ENCODE measurements around the gene FNDC3B. TPM values are rescaled to one million over a fixed set of nuclear protein-coding genes. Genes with fewer than 3 reads are reported as not detected.

Gene FNDC3B
- total RNA-seq, 1 experiment from 2014 or later: 48.6 TPM

DNA sequence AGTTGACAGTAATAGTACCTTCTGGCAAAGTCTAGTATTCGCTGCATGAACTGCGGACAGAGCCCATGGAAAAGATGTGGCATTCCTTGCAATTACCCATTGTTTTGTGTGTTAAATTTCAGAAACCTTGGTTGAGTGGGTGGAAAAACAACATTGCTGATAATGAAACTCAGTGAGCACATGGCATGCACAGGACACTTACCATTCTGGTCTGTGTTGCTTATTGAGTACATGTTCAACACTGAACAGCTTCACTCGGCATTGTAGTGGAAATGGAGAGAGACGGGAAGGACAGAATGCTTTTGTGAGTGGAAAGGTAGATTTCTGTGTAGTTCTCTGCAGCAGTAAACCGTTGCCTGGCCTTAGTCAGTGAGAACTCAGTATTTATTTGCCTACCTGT lies 165.3 kb downstream of the FNDC3B start:
- ATAC-seq (no peak), DNase-seq (no peak)
- CTCF ChIA-PET: no interaction called here
- BruUV-seq (replicated peaks): no TSS peak
- POLR2A ChIA-PET (ENCODE audit: unreplicated experiment): no interaction called here
- intact Hi-C loops (cut with micrococcal nuclease): loop anchor here (2.0 to 10.0 kb wide), 4 partner anchors 52 to 160 kb away; no protein-coding TSS in a partner anchor
- no peaks in the 10 kb centered on the region for H3K9me3 ChIP-seq (ENCODE audit: low read length)
- H3K9me2 ChIP-seq (replicated peaks; ENCODE audit: low read length): no peaks in the 10 kb centered on the region
- no peaks in the 10 kb centered on the region for H4K20me1 ChIP-seq (ENCODE audit: low read length)
- peaks cover 36% of the 10 kb centered on the region for H3K4me1 ChIP-seq (ENCODE audit: insufficient read depth, low read length)
- H3K4me3 ChIP-seq (ENCODE audit: low read length): no peak overlapping the region
- peak overlapping the region; percentile 76; the same call in 1 of the 2 replicates for H3K27ac ChIP-seq (ENCODE audit: low read length)
- H3K27me3 ChIP-seq (ENCODE audit: low read length): no peaks in the 10 kb centered on the region
- H3K36me3 ChIP-seq (ENCODE audit: low read depth, low read length): peaks cover 5% of the 10 kb centered on the region
- no peak for TF ChIP-seq EZH2phosphoT487 (IDR thresholded peaks at IDR 0.05; ENCODE audit: borderline replicate concordance, low read length)
- TF ChIP-seq CTCF (conservative IDR thresholded peaks at IDR 0.05; ENCODE audit: low read depth, low read length): no peak
- no peak for TF ChIP-seq EZH2 (IDR thresholded peaks at IDR 0.05; ENCODE audit: low read length, unreplicated experiment)
- H3F3A ChIP-seq (ENCODE audit: low read length, unreplicated experiment): peaks cover 6% of the 10 kb centered on the region
- H3K4me2 ChIP-seq (ENCODE audit: low read length): no peak overlapping the region
- H3K9ac ChIP-seq (ENCODE audit: low read length): no peak overlapping the region
- no peak overlapping the region for H2AFZ ChIP-seq (ENCODE audit: low read length)
- H3K79me2 ChIP-seq (ENCODE audit: low read length): peaks cover 77% of the 10 kb centered on the region

- H3K27ac ChIP-seq (ENCODE audit: low read length): no peak overlapping the region
- BruUV-seq (replicated peaks): no TSS peak
- peaks cover 31% of the 10 kb centered on the region for H3K4me1 ChIP-seq (ENCODE audit: insufficient read depth, low read length)
Observed at GRCh38 chr3:172208586-172209332, 169.4 kb downstream of the FNDC3B start.

More at GRCh38 chr3:172208586-172209332, 169.4 kb downstream of the FNDC3B start:
- intact Hi-C loops (cut with micrococcal nuclease): loop anchor here (10.0 kb wide), 2 partner anchors 96 to 164 kb away; no protein-coding TSS in a partner anchor
- TF ChIP-seq EZH2phosphoT487 (IDR thresholded peaks at IDR 0.05; ENCODE audit: borderline replicate concordance, low read length): no peak
- no peak for TF ChIP-seq CTCF (conservative IDR thresholded peaks at IDR 0.05; ENCODE audit: low read depth, low read length)
- no peak for TF ChIP-seq EZH2 (IDR thresholded peaks at IDR 0.05; ENCODE audit: low read length, unreplicated experiment)
- ATAC-seq: no peak; the same call in 1 of the 2 replicates
- CTCF ChIA-PET: no interaction called here
- H3K79me2 ChIP-seq (ENCODE audit: low read length): peaks cover 80% of the 10 kb centered on the region
- no peaks in the 10 kb centered on the region for H3K9me3 ChIP-seq (ENCODE audit: low read length)
- no peaks in the 10 kb centered on the region for H3K9me2 ChIP-seq (replicated peaks; ENCODE audit: low read length)
- H3K36me3 ChIP-seq (ENCODE audit: low read depth, low read length): peaks cover 5% of the 10 kb centered on the region
- no peak for DNase-seq
- no peaks in the 10 kb centered on the region for H3K27me3 ChIP-seq (ENCODE audit: low read length)
- no peaks in the 10 kb centered on the region for H4K20me1 ChIP-seq (ENCODE audit: low read length)
- no peak overlapping the region for H3K9ac ChIP-seq (ENCODE audit: low read length)
- peaks cover 6% of the 10 kb centered on the region for H3F3A ChIP-seq (ENCODE audit: low read length, unreplicated experiment)
- POLR2A ChIA-PET (ENCODE audit: unreplicated experiment): no interaction called here
- H3K4me2 ChIP-seq (ENCODE audit: low read length): no peak overlapping the region
- no peak overlapping the region for H3K4me3 ChIP-seq (ENCODE audit: low read length)
- H2AFZ ChIP-seq (ENCODE audit: low read length): no peak overlapping the region
